IMR-90 (cell line): ENCODE measurements around the gene RARS2.

ENCODE experiments used
- BHLHE40 ChIP-seq: fragments of 150-350 bp; IDR thresholded peaks from 2 replicates; pipeline ENCODE4 v1.6.1; 2016; ENCODE audit warnings: mild to moderate bottlenecking, low read depth, low read length
- CEBPB ChIP-seq: IDR thresholded peaks from 2 replicates; pipeline ENCODE4 v1.6.1; 2012; ENCODE audit warnings: low read depth, low read length, improper control_type of control experiment
- CHD1 ChIP-seq: IDR thresholded peaks from 2 replicates; pipeline ENCODE4 v1.6.1; 2012; ENCODE audit warnings: low read depth, low read length, improper control_type of control experiment
- CTCF ChIP-seq: conservative IDR thresholded peaks from 2 replicates; pipeline ENCODE4 v1.5.1; 2012; ENCODE audit warnings: mild to moderate bottlenecking, low read depth, low read length, improper control_type of control experiment
- FOS ChIP-seq: fragments of 150-350 bp; IDR thresholded peaks from 2 replicates; pipeline ENCODE4 v1.6.1; 2016; ENCODE audit warnings: low read depth, low read length
- MAZ ChIP-seq: IDR thresholded peaks from 2 replicates; pipeline ENCODE4 v1.6.1; 2012; ENCODE audit warnings: low read depth, mild to moderate bottlenecking, low read length, improper control_type of control experiment, moderate library complexity, borderline replicate concordance
- MXI1 ChIP-seq: IDR thresholded peaks from 2 replicates; pipeline ENCODE4 v1.6.1; 2012; ENCODE audit warnings: low read depth, mild to moderate bottlenecking, low read length, moderate library complexity, borderline replicate concordance
- NFE2L2 ChIP-seq: fragments of 150-350 bp; IDR thresholded peaks from 2 replicates; pipeline ENCODE4 v1.6.1; 2016; ENCODE audit warnings: low read depth, mild to moderate bottlenecking, low read length
- POLR2A ChIP-seq: IDR thresholded peaks from 2 replicates; pipeline ENCODE4 v1.6.1; 2012; ENCODE audit warnings: mild to moderate bottlenecking, low read depth, low read length
- RAD21 ChIP-seq: IDR thresholded peaks from 2 replicates; pipeline ENCODE4 v1.6.1; 2012; ENCODE audit warnings: low read length, improper control_type of control experiment
- RCOR1 ChIP-seq: IDR thresholded peaks from 2 replicates; pipeline ENCODE4 v1.6.1; 2012; ENCODE audit warnings: mild to moderate bottlenecking, low read length, improper control_type of control experiment; ENCODE audit not compliant: insufficient replicate concordance
- RFX5 ChIP-seq: IDR thresholded peaks from 2 replicates; pipeline ENCODE4 v1.8.0; 2012; ENCODE audit warnings: low read depth, mild to moderate bottlenecking, low read length, moderate library complexity
- TF ChIP-seq, protein P1 (sequence below): fragments of 150-350 bp; IDR thresholded peaks from 2 replicates; pipeline ENCODE4 v1.6.1; 2017; ENCODE audit warnings: mild to moderate bottlenecking, antibody characterized with exemption, low read length, low read depth

- no peak for TF ChIP-seq CTCF
- TF ChIP-seq POLR2A: no peak
- no peak for TF ChIP-seq FOS
- no peak for TF ChIP-seq CHD1
- TF ChIP-seq RAD21: no peak
- no peak for TF ChIP-seq RCOR1
- TF ChIP-seq CEBPB: peak; percentile 91
- no peak for TF ChIP-seq BHLHE40
- no peak for TF ChIP-seq MXI1
- no peak for TF ChIP-seq NFE2L2
- TF ChIP-seq MAZ: no peak
- TF ChIP-seq, protein P1, sequence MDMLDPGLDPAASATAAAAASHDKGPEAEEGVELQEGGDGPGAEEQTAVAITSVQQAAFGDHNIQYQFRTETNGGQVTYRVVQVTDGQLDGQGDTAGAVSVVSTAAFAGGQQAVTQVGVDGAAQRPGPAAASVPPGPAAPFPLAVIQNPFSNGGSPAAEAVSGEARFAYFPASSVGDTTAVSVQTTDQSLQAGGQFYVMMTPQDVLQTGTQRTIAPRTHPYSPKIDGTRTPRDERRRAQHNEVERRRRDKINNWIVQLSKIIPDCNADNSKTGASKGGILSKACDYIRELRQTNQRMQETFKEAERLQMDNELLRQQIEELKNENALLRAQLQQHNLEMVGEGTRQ: no peak
- TF ChIP-seq RFX5: no peak
These were observed 116.3 kb downstream of the RARS2 start for GRCh38 chr6:87473419-87473903.
